OCI-LY7 (cell line): Measurements from ENCODE around the gene BICDL2. TPM values are rescaled to one million over a fixed set of nuclear protein-coding genes. Genes with fewer than 3 reads are reported as not detected.

Experiments
- BruUV-seq: library from RNA; stranded (reverse); fragments of 400-500 nt; replicated peaks from 2 replicates; lab custom pipeline; 2021; lab: Mats Ljungman, UMichigan
- CTCF ChIA-PET: fragments of 300-600 bp; sonication (Branson Sonifier 250); formaldehyde crosslinking; loops from one replicate; lab custom pipeline; 2022; ENCODE audit warnings: antibody characterized with exemption; ENCODE audit not compliant: unreplicated experiment; lab: Charles Lee
- POLR2A ChIA-PET: fragments of 300-600 bp; sonication (Branson Sonifier 250); formaldehyde crosslinking; loops from one replicate; lab custom pipeline; 2022; ENCODE audit warnings: antibody characterized with exemption; lab: Charles Lee
- DNase-seq: peaks from one replicate; pipeline ENCODE4 v3.0.0-alpha.2; 2015; ENCODE audit warnings: low spot score
- H2AFZ ChIP-seq: fragments of 200-600 bp; sonication (generic), shearing (Covaris generic); 2 replicates; pipeline ENCODE4 v1.6.1; 2014; ENCODE audit warnings: mild to moderate bottlenecking, antibody characterized with exemption, low read length, moderate library complexity
- H3K27ac ChIP-seq: fragments of 200-600 bp; sonication (generic); 2 replicates; pipeline ENCODE4 v1.5.1; 2014; ENCODE audit warnings: mixed run types, low read depth, mild to moderate bottlenecking, moderate library complexity, low read length, inconsistent platforms; ENCODE audit not compliant: poor library complexity, severe bottlenecking
- H3K36me3 ChIP-seq: fragments of 200-600 bp; sonication (generic); 2 replicates; pipeline ENCODE4 v1.6.1; 2014; ENCODE audit warnings: mild to moderate bottlenecking, antibody characterized with exemption, low read length, moderate library complexity, mixed read lengths; ENCODE audit not compliant: insufficient read depth
- H3K4me1 ChIP-seq: fragments of 200-600 bp; sonication (generic); 2 replicates; pipeline ENCODE4 v1.5.1; 2014; ENCODE audit warnings: mild to moderate bottlenecking, low read length; ENCODE audit not compliant: insufficient read depth, poor library complexity, severe bottlenecking
- H3K4me2 ChIP-seq: fragments of 200-600 bp; sonication (generic); 2 replicates; pipeline ENCODE4 v1.6.1; 2014; ENCODE audit warnings: mild to moderate bottlenecking, low read length
- H3K4me3 ChIP-seq: fragments of 200-600 bp; sonication (generic); 2 replicates; pipeline ENCODE4 v1.5.1; 2014; ENCODE audit warnings: mild to moderate bottlenecking, low read depth, low read length; ENCODE audit not compliant: poor library complexity, severe bottlenecking
- H3K79me2 ChIP-seq: fragments of 200-600 bp; sonication (generic); 2 replicates; pipeline ENCODE4 v1.6.1; 2016; ENCODE audit warnings: low read depth, mild to moderate bottlenecking, low read length, moderate library complexity, mixed read lengths; ENCODE audit not compliant: insufficient read depth
- H3K9me2 ChIP-seq: fragments of 200-600 bp; sonication (generic); 2 replicates; pipeline ENCODE4 v1.6.1; 2016; ENCODE audit warnings: mild to moderate bottlenecking, low read length, mixed read lengths; ENCODE audit not compliant: insufficient read depth
- H3K9me3 ChIP-seq: fragments of 200-600 bp; sonication (generic); 2 replicates; pipeline ENCODE4 v1.6.1; 2014; ENCODE audit warnings: mild to moderate bottlenecking, mixed run types, low read length, mixed read lengths
- H4K20me1 ChIP-seq: fragments of 200-600 bp; sonication (generic); 2 replicates; pipeline ENCODE4 v1.6.1; 2014; ENCODE audit warnings: mild to moderate bottlenecking, antibody characterized with exemption, low read length, moderate library complexity, mixed read lengths; ENCODE audit not compliant: insufficient read depth
- CTCF ChIP-seq: fragments of 200-600 bp; sonication (generic); conservative IDR thresholded peaks from 2 replicates; pipeline ENCODE4 v1.5.1; 2014; ENCODE audit warnings: mild to moderate bottlenecking, antibody characterized with exemption, low read length, moderate library complexity, mixed read lengths
- EZH2phosphoT487 ChIP-seq: fragments of 200-600 bp; sonication (generic); IDR thresholded peaks from 2 replicates; pipeline ENCODE4 v1.6.1; 2018; ENCODE audit warnings: low read depth, borderline replicate concordance, mild to moderate bottlenecking, mixed run types, antibody characterized with exemption, low read length, moderate library complexity, mixed read lengths
- intact Hi-C: fragments of 100-400 bp; cut with micrococcal nuclease; formaldehyde crosslinking; loops from one replicate; pipeline ENCODE4 v1.10.0; 2022; ENCODE audit not compliant: unreplicated experiment
- total RNA-seq, 2 experiments: library from RNA; depleted of rRNA in 1 of 2; stranded (reverse); fragments of >200 nt in 1 of 2; shearing (Covaris generic) in 1 of 2; gene quantifications; 2 replicates each; pipeline ENCODE4 v1.2.3, GENCODE V29; 2014 to 2022

The BICDL2 gene
- total RNA-seq, 2 experiments from 2014 or later, result not detected

DNA sequence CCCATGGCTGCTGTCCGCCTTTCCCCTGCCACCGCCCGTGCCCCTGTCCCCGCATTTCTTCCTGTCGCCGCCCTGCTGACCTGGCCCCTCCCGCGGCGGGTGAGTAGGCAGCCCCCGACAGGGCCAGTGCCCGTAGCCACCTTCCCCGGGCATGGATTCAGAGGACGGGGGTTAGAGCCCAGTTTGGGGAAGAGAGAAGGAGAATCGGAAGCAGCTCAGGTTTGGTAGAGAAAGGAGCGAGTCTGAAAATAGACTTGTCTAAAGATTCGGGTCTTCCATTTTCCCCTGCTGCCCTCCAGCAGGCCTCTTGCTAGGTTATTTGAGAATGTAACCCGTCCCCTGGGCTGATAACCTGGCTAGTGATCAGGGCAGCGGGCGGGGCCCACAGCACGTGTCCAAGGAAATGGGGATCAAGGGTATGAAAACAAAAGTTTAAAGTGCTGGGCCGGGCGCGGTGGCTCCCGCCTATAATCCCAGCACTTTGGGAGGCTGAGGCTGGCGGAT is 31.9 kb downstream of the BICDL2 start:
- Histone ChIP-seq H3K79me2 (no peaks in the 10 kb centered on the region), H3K9me2 (no peaks in the 10 kb centered on the region), H3K36me3 (no peaks in the 10 kb centered on the region), H3K9me3 (no peaks in the 10 kb centered on the region), H2AFZ (no peak overlapping the region), H3K4me3 (peak overlapping the region; percentile 50), H3K27ac (no peak overlapping the region), H3K4me1 (peaks cover 23% of the 10 kb centered on the region), H4K20me1 (no peaks in the 10 kb centered on the region), H3K4me2 (peak overlapping the region; percentile 66)
- ChIA-PET POLR2A (interaction anchor here (0.6 to 1.3 kb wide), 2 partner anchors 23 to 44 kb away, joined by 3 to 4 read pairs; no protein-coding TSS in a partner anchor), CTCF (interaction anchor here (1.4 to 1.5 kb wide), 2 partner anchors 23 to 24 kb away, joined by 3 to 5 read pairs; partner anchors contain the start of gene PKMYT1)
- no TSS peak for BruUV-seq
- intact Hi-C loops, result loop anchor here (1.0 to 2.0 kb wide), 2 partner anchors 36 to 54 kb away; partner anchors contain the start of gene PAQR4
- DNase-seq, result no peak
- TF ChIP-seq EZH2phosphoT487 (no peak), CTCF (no peak)

DNA sequence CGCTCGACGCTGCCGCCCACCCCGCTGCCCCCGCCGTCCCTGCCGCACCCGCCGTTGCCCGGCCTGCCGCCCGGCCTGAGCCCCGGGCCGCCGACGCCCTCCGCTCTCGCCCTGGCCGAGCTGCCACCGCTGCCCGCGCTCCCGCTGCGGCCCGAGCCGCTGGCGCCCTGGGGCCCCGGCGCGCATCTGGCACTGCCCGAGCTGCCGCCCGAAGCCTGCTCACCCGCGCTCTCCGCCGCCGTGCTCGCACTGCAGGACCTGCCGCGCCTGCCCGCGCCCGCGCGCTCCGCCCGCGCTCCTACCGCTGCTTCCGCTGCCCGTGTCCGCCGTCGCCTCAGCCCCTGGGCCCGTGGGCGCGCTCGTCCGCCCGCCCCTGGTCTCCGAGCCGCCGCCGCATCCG is 32.4 kb downstream of the BICDL2 start:
- Histone ChIP-seq H3K79me2 (no peaks in the 10 kb centered on the region), H2AFZ (no peak overlapping the region), H3K9me3 (no peaks in the 10 kb centered on the region), H3K4me1 (peaks cover 23% of the 10 kb centered on the region), H3K9me2 (no peaks in the 10 kb centered on the region), H3K36me3 (no peaks in the 10 kb centered on the region), H3K27ac (no peak overlapping the region), H3K4me2 (no peak overlapping the region; the same call in 1 of the 2 replicates), H4K20me1 (no peaks in the 10 kb centered on the region), H3K4me3 (no peak overlapping the region)
- DNase-seq, result no peak
- ChIA-PET POLR2A (interaction anchor here (1.3 kb wide), 1 partner anchor 24 kb away, joined by 4 read pairs; no protein-coding TSS in a partner anchor), CTCF (interaction anchor here (0.6 to 1.5 kb wide), 4 partner anchors 20 to 48 kb away, joined by 3 to 5 read pairs (median 4); partner anchors contain the start of gene PKMYT1)
- BruUV-seq, result no TSS peak
- TF ChIP-seq EZH2phosphoT487 (no peak), CTCF (no peak)
- intact Hi-C loops, result loop anchor here (1.0 to 2.0 kb wide), 2 partner anchors 35 to 54 kb away; partner anchors contain the start of gene PAQR4
